HG03378 (cell line): Measurements from ENCODE around the gene GDPD3.

Experiments used
- ATAC-seq: cut with Tn5 transposase; IDR thresholded peaks from one replicate; pipeline ENCODE4 v1.9.1; 2021; ENCODE audit warnings: mild to moderate bottlenecking, moderate library complexity; ENCODE audit not compliant: unreplicated experiment

GDPD3 gene

DNA sequence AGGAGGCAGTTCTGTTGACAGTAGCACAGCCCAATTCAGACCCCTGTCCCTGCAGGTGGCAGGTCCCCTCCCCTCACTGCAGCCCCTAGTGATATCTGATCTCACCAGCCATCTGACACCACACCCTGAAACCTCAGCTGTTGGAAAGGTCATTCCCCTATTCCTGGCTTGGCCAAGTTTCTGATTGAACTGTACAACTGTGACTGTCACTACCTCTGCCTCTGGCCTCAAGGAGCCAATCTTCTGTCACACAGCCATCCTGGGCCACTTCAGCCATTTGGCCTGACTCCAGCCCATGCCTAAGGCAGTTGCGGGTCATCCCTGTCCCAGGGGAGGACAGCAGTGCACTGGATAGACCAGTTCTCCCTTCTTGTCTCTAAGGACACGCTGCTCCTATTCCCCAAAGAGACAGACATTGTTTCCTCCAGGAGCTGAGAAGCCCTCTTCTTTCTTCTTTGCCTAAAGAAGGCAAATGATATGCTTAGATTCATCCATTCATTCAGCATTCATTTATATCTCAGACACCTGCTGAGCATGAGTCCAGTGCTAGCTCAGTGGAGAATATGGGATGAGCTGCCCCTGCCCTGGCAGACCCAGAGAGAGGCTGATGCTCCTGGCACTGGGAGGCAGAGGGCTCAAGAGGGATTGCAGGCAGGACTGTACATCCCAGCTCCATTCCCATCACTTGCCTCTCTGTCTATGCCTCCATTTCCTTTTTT lies 52.3 kb downstream of the GDPD3 start:
- no peak for ATAC-seq

DNA sequence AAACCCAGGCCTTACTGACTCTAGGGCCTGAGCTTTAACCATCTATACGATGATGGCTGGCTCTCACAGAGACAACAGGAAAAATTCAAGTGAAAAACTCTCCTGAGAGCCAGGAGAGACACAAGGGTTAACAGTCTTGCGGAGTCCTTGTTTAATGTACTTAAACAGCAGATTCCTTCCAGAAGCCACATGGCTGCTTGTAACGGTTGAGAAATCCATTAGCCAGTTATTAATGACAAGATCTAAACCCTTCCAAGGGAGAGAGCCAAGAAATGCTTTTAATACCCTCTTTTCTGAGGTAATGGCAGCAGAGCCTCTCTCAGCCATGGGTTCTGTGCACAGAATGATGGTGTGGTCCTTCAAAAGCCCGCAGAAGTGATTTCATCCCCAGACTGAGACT lies 53.0 kb downstream of the GDPD3 start:
- ATAC-seq = no peak

DNA sequence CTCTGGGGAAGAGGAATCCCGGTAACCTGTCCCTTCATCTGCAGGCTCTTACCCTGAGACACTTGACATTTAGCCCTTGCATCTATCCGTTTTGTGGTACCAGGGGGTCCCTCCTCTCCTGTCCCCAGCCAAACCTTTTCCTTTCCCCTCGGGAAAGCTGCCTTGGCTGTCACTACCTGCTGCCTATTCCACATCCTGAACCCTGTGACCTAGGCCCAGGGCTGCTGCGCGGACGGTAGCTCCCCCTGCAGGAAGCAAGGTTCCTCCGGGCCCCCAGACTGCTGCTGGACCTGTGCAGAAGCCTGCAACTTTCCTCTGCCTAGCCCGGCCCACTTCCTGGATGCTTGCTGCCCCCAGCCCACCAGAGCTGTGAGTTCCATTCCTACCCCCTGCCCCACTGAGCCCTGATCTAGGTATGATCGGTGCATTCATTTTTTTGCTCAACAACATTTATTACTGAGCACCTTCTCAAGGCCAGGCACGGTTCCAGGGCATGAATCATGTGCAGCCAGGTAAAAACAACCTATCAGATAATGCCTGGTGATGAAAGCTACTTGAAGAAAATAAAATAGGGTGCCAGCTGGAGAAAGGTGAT lies 58.3 kb downstream of the GDPD3 start:
- ATAC-seq = no peak
